Astrocyte of the spinal cord (primary cell): ENCODE results near the gene SUPT20HL2.

ENCODE experiments used
- DNase-seq: peaks from one replicate; pipeline ENCODE4 v3.0.0; 2011; ENCODE audit warnings: low read depth, low spot score
- H3K4me3 ChIP-seq: 2 replicates; pipeline ENCODE4 v1.5.1; 2011; ENCODE audit warnings: low read depth, mild to moderate bottlenecking, low read length, moderate library complexity
- CTCF ChIP-seq: IDR thresholded peaks from 2 replicates; pipeline ENCODE4 v1.5.1; 2012; ENCODE audit warnings: low read depth, mild to moderate bottlenecking, low read length, inconsistent platforms
- in situ Hi-C: cut with HindIII; loops from 2 replicates; pipeline ENCODE4 v1.10.0; 2017; ENCODE audit warnings: low sequenced_read_pairs

SUPT20HL2 gene

GRCh38 chrX:24271262-24271661 lies 42.6 kb downstream of the SUPT20HL2 start:
- no peak for DNase-seq
- in situ Hi-C loops, result no loop called here
- H3K4me3 ChIP-seq, result no peak overlapping the region
- TF ChIP-seq CTCF, result no peak

- DNase-seq, result no peak
- TF ChIP-seq CTCF, result no peak
- in situ Hi-C loops, result no loop called here
- no peak overlapping the region for H3K4me3 ChIP-seq
Observed at GRCh38 chrX:24268786-24269185, 45.1 kb downstream of the SUPT20HL2 start.

- H3K4me3 ChIP-seq, result no peak overlapping the region
- no peak for DNase-seq
- no peak for TF ChIP-seq CTCF
- in situ Hi-C loops, result no loop called here
Observed at GRCh38 chrX:24266996-24267395, 46.9 kb downstream of the SUPT20HL2 start.

- no peak overlapping the region for H3K4me3 ChIP-seq
- no peak for TF ChIP-seq CTCF
- in situ Hi-C loops, result no loop called here
- no peak for DNase-seq
Observed at GRCh38 chrX:24264383-24264782, 49.5 kb downstream of the SUPT20HL2 start.

- no peak for DNase-seq
- TF ChIP-seq CTCF, result no peak
- in situ Hi-C loops, result no loop called here
Observed at GRCh38 chrX:24262309-24262708, 51.6 kb downstream of the SUPT20HL2 start.

More at GRCh38 chrX:24262309-24262708, 51.6 kb downstream of the SUPT20HL2 start:
- no peak overlapping the region for H3K4me3 ChIP-seq
